Karpas-422 (cell line): ENCODE measurements around the gene TMEM81. TPM values are rescaled to one million over a fixed set of nuclear protein-coding genes. Genes with fewer than 3 reads are reported as not detected.

Experiments used
- DNase-seq: peaks from one replicate; pipeline ENCODE4 v3.0.0-alpha.2; 2015
- H2AFZ ChIP-seq: fragments of 200-600 bp; sonication (generic); 2 replicates; pipeline ENCODE4 v1.6.1; 2014; ENCODE audit warnings: antibody characterized with exemption, low read length, mixed read lengths
- H3K27ac ChIP-seq: fragments of 200-600 bp; sonication (generic); 2 replicates; pipeline ENCODE4 v1.5.1; 2014; ENCODE audit warnings: mild to moderate bottlenecking, low read length, moderate library complexity
- H3K27me3 ChIP-seq: fragments of 200-600 bp; sonication (generic); 2 replicates; pipeline ENCODE4 v1.6.1; 2014; ENCODE audit warnings: low read length, mixed read lengths
- H3K36me3 ChIP-seq: fragments of 200-600 bp; sonication (generic); 2 replicates; pipeline ENCODE4 v1.6.1; 2014; ENCODE audit warnings: low read length, mixed read lengths; ENCODE audit not compliant: insufficient read depth
- H3K4me1 ChIP-seq: fragments of 200-600 bp; sonication (generic); 2 replicates; pipeline ENCODE4 v1.6.1; 2014; ENCODE audit warnings: mild to moderate bottlenecking, low read length, mixed read lengths
- H3K4me2 ChIP-seq: fragments of 200-600 bp; sonication (generic); 2 replicates; pipeline ENCODE4 v1.6.1; 2014; ENCODE audit warnings: low read length, low read depth, mild to moderate bottlenecking; ENCODE audit not compliant: poor library complexity, severe bottlenecking
- H3K4me3 ChIP-seq: fragments of 200-600 bp; sonication (generic); 2 replicates; pipeline ENCODE4 v1.5.1; 2014; ENCODE audit warnings: mild to moderate bottlenecking, antibody characterized with exemption, low read length, mixed read lengths
- H3K79me2 ChIP-seq: fragments of 200-600 bp; sonication (generic); 2 replicates; pipeline ENCODE4 v1.6.1; 2014; ENCODE audit warnings: mild to moderate bottlenecking, low read length, mixed read lengths
- H3K9ac ChIP-seq: fragments of 200-600 bp; sonication (generic); 2 replicates; pipeline ENCODE4 v1.6.0; 2014; ENCODE audit warnings: low read length
- H3K9me2 ChIP-seq: fragments of 200-600 bp; sonication (generic), shearing (Covaris generic); replicated peaks from 2 replicates; pipeline ENCODE4 v1.6.0; 2014; ENCODE audit warnings: mild to moderate bottlenecking, low read length, moderate library complexity; ENCODE audit not compliant: insufficient read depth
- H3K9me3 ChIP-seq: fragments of 300-700, 200-600 bp; sonication (generic); 2 replicates; pipeline ENCODE4 v1.6.1; 2014; ENCODE audit warnings: low read length, mixed read lengths
- H4K20me1 ChIP-seq: fragments of 200-600 bp; sonication (generic); 2 replicates; pipeline ENCODE4 v1.6.1; 2014; ENCODE audit warnings: mild to moderate bottlenecking, antibody characterized with exemption, low read length, low read depth; ENCODE audit not compliant: insufficient read depth
- total RNA-seq: library from RNA; depleted of rRNA; stranded (reverse); fragments of >200 nt; shearing (Covaris generic); gene quantifications from 2 replicates; pipeline ENCODE4 v1.2.3, GENCODE V29; 2014; ENCODE audit warnings: low replicate concordance; rRNA removed

The TMEM81 gene
- total RNA-seq, 1 experiment from 2014 or later: 1.7 TPM

DNA sequence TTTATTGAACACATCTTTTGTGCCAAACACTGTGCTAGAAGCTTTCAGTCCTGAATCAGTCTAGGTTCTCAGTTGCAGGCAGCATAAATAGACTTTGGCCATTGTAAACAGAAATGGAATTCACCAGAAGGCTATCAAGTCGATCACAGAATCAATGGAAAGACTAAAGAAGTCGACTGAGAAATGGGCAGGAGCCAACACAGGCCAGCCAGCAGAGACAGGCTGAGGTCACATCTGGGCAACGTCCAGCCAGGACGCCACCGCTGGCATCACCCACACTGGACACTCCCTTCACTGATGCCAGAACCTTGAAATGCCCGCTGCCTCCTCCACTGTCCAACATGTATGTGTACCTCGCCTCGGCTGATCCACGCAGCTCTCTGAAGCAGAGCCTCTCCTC lies 46.7 kb downstream of the TMEM81 start:
- Histone ChIP-seq H3K4me1 (no peaks in the 10 kb centered on the region), H3K9me3 (no peaks in the 10 kb centered on the region), H3K79me2 (no peaks in the 10 kb centered on the region), H4K20me1 (no peaks in the 10 kb centered on the region; the same call in 1 of the 2 replicates), H3K4me3 (no peak overlapping the region), H3K4me2 (no peak overlapping the region), H3K9ac (no peak overlapping the region), H3K27me3 (no peaks in the 10 kb centered on the region), H3K36me3 (no peaks in the 10 kb centered on the region), H3K9me2 (no peaks in the 10 kb centered on the region), H3K27ac (no peak overlapping the region), H2AFZ (no peak overlapping the region)
- no peak for DNase-seq

Other genes with a start within 250 kb of the TMEM81 start
- gene NFASC, start 213.6 kb downstream of the TMEM81 start, total RNA-seq: 0.75 and 2.2 TPM in 2 replicates
- gene CNTN2, start 41.2 kb downstream of the TMEM81 start, total RNA-seq: not detected in 2 replicates
- 15.2 and 15.8 TPM in 2 replicates for gene RBBP5, start 37.5 kb upstream of the TMEM81 start, total RNA-seq
- 1.5 and 1.6 TPM in 2 replicates for gene DSTYK, start 127.2 kb upstream of the TMEM81 start, total RNA-seq
- 0.89 and 1.3 TPM in 2 replicates for gene TMCC2, start 143.5 kb upstream of the TMEM81 start, total RNA-seq
- gene NUAK2, start 237.3 kb upstream of the TMEM81 start, total RNA-seq: 1.4 TPM in 2 replicates